ENCODE measurements around the gene SPECC1. TPM values are rescaled to one million over a fixed set of nuclear protein-coding genes. Genes with fewer than 3 reads are reported as not detected.
A peak's percentile ranks its signal among the peaks of the same experiment; 100 is the strongest.

The SPECC1 gene
- total and polyA plus RNA-seq, 2 of the 13 experiments (the other 11 are each of a cell fraction or from before 2014, with no cell fraction given), result 2.3 to 6.9 TPM

- FAIRE-seq, result peak; percentile 12
These were observed 280.8 kb downstream of the SPECC1 start for GRCh38 chr17:20289984-20290383.

More at GRCh38 chr17:20289984-20290383, 280.8 kb downstream of the SPECC1 start:
- POLR2A ChIA-PET, result no interaction called here
- 10% methylated on average over 3 of the region's 3 CpGs for WGBS (ENCODE audit: low lambda C conversion rate)
- peak; percentile 59 for DNase-seq (ENCODE audit: low spot score)
- Histone ChIP-seq H4K20me1 (ENCODE audit: insufficient read depth, low read length) (no peaks in the 10 kb centered on the region), H3K9ac (ENCODE audit: insufficient read depth, low read depth, low read length) (no peak overlapping the region), H3K4me1 (ENCODE audit: insufficient read depth, low read length) (peaks cover 9% of the 10 kb centered on the region; the same call in 1 of the 2 replicates), H3K27ac (ENCODE audit: extremely low read length, insufficient read depth, low read length) (no peak overlapping the region), H3K9me3 (ENCODE audit: low read length) (no peaks in the 10 kb centered on the region), H3K4me2 (ENCODE audit: low read depth, low read length) (no peak overlapping the region), H3K4me3 (replicated peaks in 1 of 3; ENCODE audit: insufficient read depth in 1 of 3, low read depth in 2 of 3, low read length in 3 of 3) (no peak overlapping the region), H3K79me2 (ENCODE audit: insufficient read depth, low read length) (no peaks in the 10 kb centered on the region), H2AFZ (ENCODE audit: low read length) (no peak overlapping the region), H3K27me3 (ENCODE audit: control insufficient read depth in 1 of 2, insufficient read depth in 2 of 2, low read length in 2 of 2) (no peaks in the 10 kb centered on the region), H3K36me3 (replicated peaks in 1 of 2; ENCODE audit: control insufficient read depth in 1 of 2, insufficient read depth in 2 of 2, low read length in 2 of 2) (no peaks in the 10 kb centered on the region)
- peak; percentile 73 for ATAC-seq
- BruUV-seq (replicated peaks), result no TSS peak
- intact Hi-C loops (cut with micrococcal nuclease; ENCODE audit: unreplicated experiment) (no loop called here), in situ Hi-C loops (cut with HindIII; ENCODE audit: extremely low pct_ligation_motif_present, low pct_unique_long_range_greater_than_20kb) (no loop called here)
- CTCF ChIA-PET (ENCODE audit: low intra/inter-chr PET ratio, low total read pairs), result no interaction called here
- TF ChIP-seq RXRB (CRISPR knock-in tag; IDR thresholded peaks at IDR 0.05; ENCODE audit: borderline replicate concordance), result peak; percentile 20; the same call in 1 of the 2 replicates
- no peak for TF ChIP-seq ZNF136 (CRISPR knock-in tag; IDR thresholded peaks at IDR 0.05; ENCODE audit: low read depth)
- TF ChIP-seq AHDC1 (CRISPR knock-in tag; IDR thresholded peaks at IDR 0.05; ENCODE audit: borderline replicate concordance), result no peak
- no peak for TF ChIP-seq ZNF160 (CRISPR knock-in tag; IDR thresholded peaks at IDR 0.05)
- TF ChIP-seq XRCC5 (optimal IDR thresholded peaks at IDR 0.05; ENCODE audit: low read length), result no peak
- TF ChIP-seq PAXIP1 (CRISPR knock-in tag; conservative IDR thresholded peaks at IDR 0.05), result 0 out of 2 replicates have a peak, but pooled peaks have one; percentile 24
- peak; percentile 15 for TF ChIP-seq SKI (IDR thresholded peaks at IDR 0.05; ENCODE audit: partially characterized antibody)
- peak; percentile 51; the same call in 1 of the 2 replicates for TF ChIP-seq PPARG (CRISPR knock-in tag; conservative IDR thresholded peaks at IDR 0.05)
- TF ChIP-seq GTF2F1 (IDR thresholded peaks at IDR 0.05; ENCODE audit: low read length), result no peak
- TF ChIP-seq ARID3A (IDR thresholded peaks at IDR 0.05; ENCODE audit: low read depth, low read length), result 0 out of 2 replicates have a peak, but pooled peaks have one; percentile 36
